GM12873 (cell line): Measurements from ENCODE around the gene PKNOX1.

Experiments used
- CTCF ChIP-seq: IDR thresholded peaks from 2 replicates; pipeline ENCODE4 v1.5.1; 2012; ENCODE audit warnings: low read depth, mild to moderate bottlenecking, moderate library complexity, low read length, control low read depth; ENCODE audit not compliant: insufficient read depth; ENCODE audit errors: missing control alignments

Gene PKNOX1

GRCh38 chr21:42965211-42965560 lies 9.2 kb upstream of the PKNOX1 start:
- no peak for TF ChIP-seq CTCF

- no peak for TF ChIP-seq CTCF
Measured at GRCh38 chr21:42969193-42969600, 5.2 kb upstream of the PKNOX1 start.

- no peak for TF ChIP-seq CTCF
Measured at GRCh38 chr21:42970946-42971653, 3.3 kb upstream of the PKNOX1 start.

- no peak for TF ChIP-seq CTCF
Measured at GRCh38 chr21:42971897-42972275, 2.5 kb upstream of the PKNOX1 start.

GRCh38 chr21:42973309-42973990 lies 912 bp upstream of the PKNOX1 start:
- peak; percentile 14 for TF ChIP-seq CTCF

DNA sequence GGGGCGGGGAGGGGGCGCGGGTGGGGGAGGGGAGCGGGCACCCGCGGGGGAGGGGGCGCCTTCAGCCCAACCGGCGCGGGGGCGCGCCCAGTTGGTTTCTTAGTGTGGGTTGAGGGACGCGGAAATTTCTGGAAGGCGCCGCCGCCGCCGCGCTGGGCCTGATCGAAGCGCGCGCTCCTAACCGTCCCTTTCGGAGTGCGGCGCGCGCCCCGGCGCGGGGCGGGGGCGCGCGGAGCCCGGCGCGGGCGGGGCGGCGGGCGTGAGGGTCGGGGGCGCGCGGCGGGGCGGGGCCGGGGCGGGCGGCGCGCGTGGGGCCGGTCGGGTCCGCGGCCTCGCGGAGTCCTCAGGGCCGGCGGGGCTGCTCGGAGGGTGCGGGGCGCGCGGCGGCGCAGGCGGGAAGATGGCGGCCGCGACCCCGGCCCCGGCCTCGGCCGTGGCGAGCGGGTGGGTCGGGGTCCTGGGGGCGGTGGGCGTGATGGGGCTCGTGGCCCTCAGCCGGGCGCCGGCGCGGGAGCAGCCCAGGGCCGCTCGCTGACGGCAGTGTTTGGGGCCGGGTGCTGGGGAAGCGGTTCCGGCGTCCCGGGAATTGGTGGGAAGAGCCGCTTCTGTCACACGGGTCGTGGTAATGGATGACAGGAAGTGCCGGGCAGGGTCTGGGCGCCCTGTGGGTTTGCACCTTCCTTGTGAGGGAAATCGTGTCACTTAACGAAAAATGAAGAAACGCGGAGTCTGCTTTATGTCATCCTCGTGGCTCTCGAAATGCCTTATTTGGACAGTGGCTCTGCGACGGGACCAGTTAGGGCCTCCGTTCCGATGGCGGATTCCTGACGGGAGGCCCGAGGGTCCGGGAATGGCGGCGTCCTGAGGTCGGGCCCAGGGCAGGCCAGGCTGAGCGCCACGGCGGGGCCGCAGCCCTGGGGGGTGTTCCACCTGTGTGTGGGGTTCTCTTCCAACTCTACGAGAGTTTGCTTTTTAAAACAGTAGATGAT lies 764 bp downstream of the PKNOX1 start:
- no peak for TF ChIP-seq CTCF
